ENCODE measurements around the gene TGFA.

The TGFA gene

GRCh38 chr2:70518557-70518956 is 35.1 kb downstream of the TGFA start:
- Histone ChIP-seq H3K4me3 (ENCODE audit: low read length) (no peak overlapping the region), H3K36me3 (replicated peaks; ENCODE audit: low read depth, low read length) (no peaks in the 10 kb centered on the region), H3K9ac (ENCODE audit: low read length) (no peak overlapping the region), H2AFZ (ENCODE audit: low read depth, low read length) (no peak overlapping the region), H3K4me2 (ENCODE audit: low read length) (no peak overlapping the region), H3K27ac (ENCODE audit: low read length) (no peak overlapping the region), H4K20me1 (ENCODE audit: insufficient read depth, low read length) (no peaks in the 10 kb centered on the region), H3K9me3 (ENCODE audit: insufficient read depth, low read length) (no peaks in the 10 kb centered on the region), H3K27me3 (ENCODE audit: low read depth, low read length) (no peaks in the 10 kb centered on the region), H3K4me1 (ENCODE audit: low read length) (peaks cover 32% of the 10 kb centered on the region), H3K79me2 (ENCODE audit: low read length) (no peaks in the 10 kb centered on the region)
- no peak for TF ChIP-seq EZH2phosphoT487 (IDR thresholded peaks at IDR 0.05; ENCODE audit: low read depth)
- no peak for TF ChIP-seq CTCF (IDR thresholded peaks at IDR 0.05; ENCODE audit: low read depth, low read length)

- Histone ChIP-seq H3K79me2 (ENCODE audit: low read length) (no peaks in the 10 kb centered on the region), H2AFZ (ENCODE audit: low read depth, low read length) (no peak overlapping the region), H3K27me3 (ENCODE audit: low read depth, low read length) (no peaks in the 10 kb centered on the region), H3K36me3 (replicated peaks; ENCODE audit: low read depth, low read length) (no peaks in the 10 kb centered on the region), H3K27ac (ENCODE audit: low read length) (no peak overlapping the region), H3K4me2 (ENCODE audit: low read length) (no peak overlapping the region), H3K4me1 (ENCODE audit: low read length) (peaks cover 32% of the 10 kb centered on the region), H3K9ac (ENCODE audit: low read length) (no peak overlapping the region), H3K9me3 (ENCODE audit: insufficient read depth, low read length) (no peaks in the 10 kb centered on the region), H3K4me3 (ENCODE audit: low read length) (no peak overlapping the region), H4K20me1 (ENCODE audit: insufficient read depth, low read length) (no peaks in the 10 kb centered on the region)
- no peak for TF ChIP-seq CTCF (IDR thresholded peaks at IDR 0.05; ENCODE audit: low read depth, low read length)
Observed at GRCh38 chr2:70517804-70518203, 35.8 kb downstream of the TGFA start.

GRCh38 chr2:70516596-70516995 is 37.0 kb downstream of the TGFA start:
- Histone ChIP-seq H3K4me2 (ENCODE audit: low read length) (peak overlapping the region; percentile 91), H3K79me2 (ENCODE audit: low read length) (no peaks in the 10 kb centered on the region), H3K4me3 (ENCODE audit: low read length) (peak overlapping the region; percentile 65), H2AFZ (ENCODE audit: low read depth, low read length) (no peak overlapping the region), H3K9me3 (ENCODE audit: insufficient read depth, low read length) (no peaks in the 10 kb centered on the region), H3K27ac (ENCODE audit: low read length) (peak overlapping the region; percentile 75), H3K9ac (ENCODE audit: low read length) (peak overlapping the region; percentile 51), H4K20me1 (ENCODE audit: insufficient read depth, low read length) (no peaks in the 10 kb centered on the region), H3K4me1 (ENCODE audit: low read length) (peaks cover 32% of the 10 kb centered on the region), H3K27me3 (ENCODE audit: low read depth, low read length) (no peaks in the 10 kb centered on the region), H3K36me3 (replicated peaks; ENCODE audit: low read depth, low read length) (no peaks in the 10 kb centered on the region)
- TF ChIP-seq CTCF (IDR thresholded peaks at IDR 0.05; ENCODE audit: low read depth, low read length), result no peak
- no peak for TF ChIP-seq EZH2phosphoT487 (IDR thresholded peaks at IDR 0.05; ENCODE audit: low read depth)

- TF ChIP-seq EZH2phosphoT487 (IDR thresholded peaks at IDR 0.05; ENCODE audit: low read depth) (no peak), CTCF (IDR thresholded peaks at IDR 0.05; ENCODE audit: low read depth, low read length) (no peak)
- Histone ChIP-seq H3K9ac (ENCODE audit: low read length) (peak overlapping the region; percentile 51), H3K36me3 (replicated peaks; ENCODE audit: low read depth, low read length) (no peaks in the 10 kb centered on the region), H3K4me1 (ENCODE audit: low read length) (peaks cover 32% of the 10 kb centered on the region), H3K27ac (ENCODE audit: low read length) (peak overlapping the region; percentile 75), H4K20me1 (ENCODE audit: insufficient read depth, low read length) (no peaks in the 10 kb centered on the region), H3K4me3 (ENCODE audit: low read length) (peak overlapping the region; percentile 65), H3K4me2 (ENCODE audit: low read length) (peak overlapping the region; percentile 91), H2AFZ (ENCODE audit: low read depth, low read length) (peak overlapping the region; percentile 22; the same call in 1 of the 2 replicates), H3K27me3 (ENCODE audit: low read depth, low read length) (no peaks in the 10 kb centered on the region), H3K9me3 (ENCODE audit: insufficient read depth, low read length) (no peaks in the 10 kb centered on the region), H3K79me2 (ENCODE audit: low read length) (no peaks in the 10 kb centered on the region)
Observed at GRCh38 chr2:70515938-70516337, 37.7 kb downstream of the TGFA start.

Data from OCI-LY3 (cell line).